HFF-Myc (cell line): ENCODE results near the gene TSFM.
A peak's percentile ranks its signal among the peaks of the same experiment; 100 is the strongest.

Source experiments
- DNase-seq: peaks from one replicate; pipeline ENCODE4 v3.0.0-alpha.2; 2011; ENCODE audit warnings: low read depth; ENCODE audit errors: extremely low read depth
- H3K4me3 ChIP-seq: replicated peaks from 2 replicates; pipeline ENCODE4 v1.5.1; 2011; ENCODE audit warnings: low read depth, mild to moderate bottlenecking, control low read depth, low read length
- TF ChIP-seq, protein P1 (sequence below): IDR thresholded peaks from 2 replicates; pipeline ENCODE4 v1.5.1; 2012; ENCODE audit warnings: mild to moderate bottlenecking, low read depth, low read length, control low read depth; ENCODE audit errors: missing control alignments

TSFM gene

DNA sequence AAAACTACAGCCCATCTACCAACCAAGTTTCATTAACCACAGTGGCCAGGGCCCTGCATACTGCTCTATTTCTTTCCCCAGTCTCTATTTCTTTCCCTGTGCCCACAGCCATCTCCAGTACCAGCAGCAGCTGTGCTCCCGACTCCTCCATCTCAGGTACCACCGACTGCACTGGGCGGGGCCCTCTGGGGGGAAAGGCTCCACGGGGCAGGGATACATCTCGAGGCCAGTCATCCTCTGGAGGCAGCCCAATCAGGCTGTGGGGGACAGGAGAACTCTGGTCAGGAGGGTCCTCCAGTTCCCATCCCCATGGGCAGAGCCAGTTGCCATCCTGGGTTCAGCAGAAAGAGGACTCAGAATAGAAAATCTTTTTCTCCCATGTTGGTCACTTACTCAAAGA lies 33.5 kb upstream of the TSFM start:
- TF ChIP-seq, protein P1, sequence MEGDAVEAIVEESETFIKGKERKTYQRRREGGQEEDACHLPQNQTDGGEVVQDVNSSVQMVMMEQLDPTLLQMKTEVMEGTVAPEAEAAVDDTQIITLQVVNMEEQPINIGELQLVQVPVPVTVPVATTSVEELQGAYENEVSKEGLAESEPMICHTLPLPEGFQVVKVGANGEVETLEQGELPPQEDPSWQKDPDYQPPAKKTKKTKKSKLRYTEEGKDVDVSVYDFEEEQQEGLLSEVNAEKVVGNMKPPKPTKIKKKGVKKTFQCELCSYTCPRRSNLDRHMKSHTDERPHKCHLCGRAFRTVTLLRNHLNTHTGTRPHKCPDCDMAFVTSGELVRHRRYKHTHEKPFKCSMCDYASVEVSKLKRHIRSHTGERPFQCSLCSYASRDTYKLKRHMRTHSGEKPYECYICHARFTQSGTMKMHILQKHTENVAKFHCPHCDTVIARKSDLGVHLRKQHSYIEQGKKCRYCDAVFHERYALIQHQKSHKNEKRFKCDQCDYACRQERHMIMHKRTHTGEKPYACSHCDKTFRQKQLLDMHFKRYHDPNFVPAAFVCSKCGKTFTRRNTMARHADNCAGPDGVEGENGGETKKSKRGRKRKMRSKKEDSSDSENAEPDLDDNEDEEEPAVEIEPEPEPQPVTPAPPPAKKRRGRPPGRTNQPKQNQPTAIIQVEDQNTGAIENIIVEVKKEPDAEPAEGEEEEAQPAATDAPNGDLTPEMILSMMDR = no peak
- H3K4me3 ChIP-seq = no peak overlapping the region
- DNase-seq = no peak

DNA sequence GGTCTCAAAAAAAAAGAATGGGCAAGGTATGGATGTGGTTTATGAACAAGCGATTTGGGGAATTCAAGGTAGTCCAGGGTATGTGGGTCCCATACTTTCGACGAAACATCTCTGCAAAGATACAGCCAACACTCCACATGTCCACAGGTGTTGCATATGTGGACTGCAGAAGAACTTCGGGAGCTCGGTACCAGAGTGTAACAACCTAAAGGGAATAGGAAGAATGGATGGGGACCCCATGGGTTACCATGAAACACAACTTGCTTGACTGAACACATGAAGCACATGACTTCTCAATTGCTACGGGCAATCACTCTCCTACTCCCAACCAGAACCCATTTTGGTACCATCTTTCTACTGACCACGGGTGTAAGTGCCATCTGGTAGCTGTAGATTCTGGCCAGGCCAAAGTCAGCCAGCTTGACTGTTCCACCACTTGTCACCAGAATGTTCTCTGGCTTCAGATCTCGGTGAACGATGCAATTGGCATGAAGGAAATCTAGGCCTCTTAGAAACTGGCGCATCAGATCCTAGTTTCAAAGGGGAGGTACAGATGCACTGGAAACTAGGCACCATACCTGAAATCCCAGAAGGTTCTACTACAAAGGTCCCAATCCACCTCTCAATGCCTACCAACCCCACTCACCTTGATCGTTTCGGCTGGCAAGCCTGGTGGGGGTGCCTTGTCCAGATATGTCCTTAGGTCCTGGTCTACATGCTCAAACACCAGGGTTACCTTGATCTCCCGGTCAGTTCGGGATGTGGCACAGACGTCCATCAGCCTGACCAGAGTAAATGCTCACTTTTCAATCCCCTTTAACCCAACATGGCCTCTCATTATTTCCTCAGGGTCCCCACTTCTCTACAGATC lies 31.8 kb upstream of the TSFM start:
- TF ChIP-seq, protein P1 = no peak
- peak overlapping the region; percentile 82 for H3K4me3 ChIP-seq
- DNase-seq = no peak

DNA sequence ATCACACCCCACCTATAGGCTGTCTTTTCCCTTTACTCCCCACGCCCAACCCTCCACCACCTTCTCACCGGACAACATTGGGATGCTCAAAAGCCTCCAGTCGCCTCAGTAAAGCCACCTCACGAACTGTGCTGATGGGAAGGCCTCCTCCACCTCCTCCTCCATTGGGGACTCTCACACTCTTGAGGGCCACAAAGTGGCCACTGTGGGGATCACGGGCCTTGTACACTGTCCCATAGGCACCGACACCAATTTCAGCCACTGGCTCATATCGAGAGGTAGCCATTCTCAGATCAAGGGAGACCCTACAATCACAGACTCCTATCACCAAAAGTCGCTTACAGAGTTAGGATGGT lies 31.2 kb upstream of the TSFM start:
- DNase-seq = no peak
- H3K4me3 ChIP-seq = peak overlapping the region; percentile 82
- TF ChIP-seq, protein P1 = no peak

DNA sequence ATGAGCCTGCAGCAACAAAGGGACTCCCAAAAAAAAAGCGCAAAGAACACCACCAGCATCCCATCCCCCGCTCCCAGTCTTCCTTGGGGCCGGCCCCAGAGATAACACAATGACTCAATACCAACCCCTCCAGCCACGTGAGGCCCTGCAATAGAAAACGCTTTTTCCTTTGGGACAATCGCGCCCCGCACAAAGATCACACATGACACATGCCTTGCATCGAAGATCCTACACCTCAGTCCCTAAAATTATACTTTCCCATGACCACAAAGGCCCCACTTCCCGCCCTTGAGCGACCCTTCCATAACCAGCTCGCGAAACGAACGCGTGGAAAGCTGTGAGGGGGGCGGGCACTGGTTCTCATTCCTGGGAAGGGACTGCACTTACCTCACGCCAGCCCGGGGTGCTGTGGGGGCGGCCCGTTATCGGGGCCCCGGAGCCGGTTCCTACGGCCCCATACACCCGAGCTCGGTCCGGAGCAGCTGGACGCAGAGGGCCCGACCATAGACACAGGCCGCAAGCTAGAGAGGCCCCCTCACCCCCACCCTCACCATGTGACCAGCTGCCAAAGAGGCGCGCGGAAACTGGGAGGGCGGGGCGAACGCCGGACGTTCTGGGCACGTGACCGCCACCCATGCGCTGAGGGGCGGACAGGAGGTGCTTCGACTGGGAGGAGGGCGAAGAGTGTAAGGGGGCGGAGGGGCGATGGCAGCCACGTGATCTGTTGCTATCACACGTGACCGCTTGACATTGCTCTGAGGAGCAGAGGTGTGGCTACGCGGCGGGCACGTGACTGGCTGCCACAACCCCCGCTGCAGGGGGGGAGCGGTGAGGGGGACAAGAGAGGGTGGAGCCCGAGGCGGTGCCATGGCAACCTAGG lies 30.6 kb upstream of the TSFM start, which contains the start of gene CDK4:
Gene CDK4, minus strand, starts transcription at position 523 of the 880 bp plus-strand sequence. CDS start 593 bp downstream, outside the sequence.
- TF ChIP-seq, protein P1 = no peak
- peak; percentile 99 for DNase-seq
- peak within 1 kb of the TSS; percentile 82 for H3K4me3 ChIP-seq

DNA sequence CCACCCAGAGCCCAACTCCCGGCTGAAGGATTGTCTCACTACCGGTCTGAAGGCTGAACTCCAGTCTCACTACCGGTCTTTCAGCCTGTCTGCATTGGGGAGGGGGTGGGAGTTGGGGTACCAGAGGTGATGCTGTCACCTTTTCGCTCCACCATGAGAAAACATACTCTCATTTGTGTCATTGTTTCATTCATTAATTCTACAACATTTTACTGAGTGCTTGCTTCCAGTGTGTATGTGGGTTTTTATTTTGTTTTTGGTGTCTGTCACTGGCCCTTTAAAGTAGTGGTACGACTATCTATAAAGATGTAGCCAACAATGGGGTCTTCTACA lies 30.0 kb upstream of the TSFM start:
- TF ChIP-seq, protein P1 = no peak
- peak overlapping the region; percentile 17 for H3K4me3 ChIP-seq
- DNase-seq = no peak

DNA sequence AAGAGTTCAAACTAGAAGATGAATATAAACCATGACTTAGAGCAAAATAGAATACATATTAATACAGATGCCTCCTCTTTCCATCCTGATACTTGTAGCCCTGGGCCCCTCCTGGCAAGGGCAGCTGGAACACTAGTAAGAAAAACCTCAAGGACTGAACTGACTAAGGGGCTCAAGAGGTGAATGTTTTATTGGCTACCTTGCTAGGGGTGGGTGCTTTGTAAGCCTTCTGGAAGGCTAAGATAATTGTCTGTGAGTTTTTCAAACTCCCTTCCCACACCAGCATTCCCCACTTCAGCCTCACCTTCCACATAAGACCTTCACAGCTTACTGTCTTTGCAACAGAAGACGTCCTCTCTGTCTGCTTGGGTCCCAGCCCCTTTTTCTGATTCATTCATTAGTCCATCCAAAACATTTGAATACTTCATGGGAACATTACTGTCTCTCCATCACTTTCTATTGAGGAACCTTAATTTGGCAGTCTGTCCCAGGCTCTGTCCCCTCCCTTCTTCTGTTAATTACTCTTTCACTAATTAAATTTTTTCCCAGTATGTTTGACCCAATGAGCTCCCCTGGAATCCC lies 28.7 kb upstream of the TSFM start:
- no peak for DNase-seq
- TF ChIP-seq, protein P1 = no peak
- no peak overlapping the region for H3K4me3 ChIP-seq
